IMR-90 (cell line): ENCODE data around the gene WWC1. TPM values are rescaled to one million over a fixed set of nuclear protein-coding genes. Genes with fewer than 3 reads are reported as not detected.

Source experiments
- ATAC-seq: fragments of 200-7000 bp; cut with Tn5 transposase; 2 replicates; pipeline ENCODE4 v1.9.1; 2020; ENCODE audit warnings: low read depth, mild to moderate bottlenecking, moderate library complexity
- BruUV-seq: library from RNA; stranded (reverse); fragments of 400-500 nt; replicated peaks from 2 replicates; lab custom pipeline; 2021; lab: Mats Ljungman, UMichigan
- CTCF ChIA-PET: fragments of 300-600 bp; formaldehyde crosslinking; extraction: SDS; loops from one replicate; lab custom pipeline; 2021; ENCODE audit warnings: antibody characterized with exemption; lab: Yijun Ruan, JAX
- POLR2A ChIA-PET: fragments of 300-600 bp; sonication (Branson Sonifier 250); formaldehyde crosslinking; loops from one replicate; lab custom pipeline; 2022; ENCODE audit warnings: antibody characterized with exemption; ENCODE audit not compliant: unreplicated experiment; lab: Charles Lee
- DNase-seq: peaks from one replicate; pipeline ENCODE4 v3.0.0; 2013
- H2AFZ ChIP-seq: replicated peaks from 2 replicates; pipeline ENCODE3; 2013; ENCODE audit warnings: low read length, mild to moderate bottlenecking; ENCODE audit not compliant: poor library complexity
- H2AK5ac ChIP-seq: 2 replicates; pipeline ENCODE4 v1.6.1; 2013; ENCODE audit warnings: low read depth, low read length, inconsistent platforms
- H2AK9ac ChIP-seq: replicated peaks from 2 replicates; pipeline ENCODE3; 2013; ENCODE audit warnings: mild to moderate bottlenecking, low read depth, low read length, moderate library complexity; ENCODE audit not compliant: poor library complexity
- H2BK120ac ChIP-seq: 2 replicates; pipeline ENCODE4 v1.6.1; 2013; ENCODE audit warnings: low read depth, low read length, inconsistent platforms
- H2BK15ac ChIP-seq: 3 replicates; pipeline ENCODE4 v1.6.1; 2013; ENCODE audit warnings: low read depth, low read length, inconsistent platforms
- H2BK20ac ChIP-seq: 2 replicates; pipeline ENCODE4 v1.6.1; 2013; ENCODE audit warnings: low read depth, mild to moderate bottlenecking, inconsistent platforms, low read length, moderate library complexity
- H2BK5ac ChIP-seq: 2 replicates; pipeline ENCODE4 v1.6.1; 2013; ENCODE audit warnings: mild to moderate bottlenecking, low read depth, low read length, inconsistent platforms; ENCODE audit not compliant: poor library complexity, severe bottlenecking
- H3K14ac ChIP-seq: replicated peaks from 2 replicates; pipeline ENCODE4 v1.6.1; 2013; ENCODE audit warnings: low read depth, low read length, inconsistent platforms
- H3K18ac ChIP-seq: 2 replicates; pipeline ENCODE4 v1.6.1; 2013; ENCODE audit warnings: low read depth, low read length, control low read depth
- H3K23ac ChIP-seq: 2 replicates; pipeline ENCODE4 v1.6.1; 2013; ENCODE audit warnings: low read depth, low read length, inconsistent platforms
- H3K27ac ChIP-seq: 2 replicates; pipeline ENCODE4 v1.5.1; 2013; ENCODE audit warnings: mild to moderate bottlenecking, control low read depth, low read length; ENCODE audit not compliant: insufficient read depth
- H3K27me3 ChIP-seq: 2 replicates; pipeline ENCODE4 v1.6.1; 2013; ENCODE audit warnings: low read length; ENCODE audit not compliant: control insufficient read depth, insufficient read depth
- H3K36me3 ChIP-seq: 2 replicates; pipeline ENCODE4 v1.6.1; 2013; ENCODE audit warnings: low read length, mixed read lengths; ENCODE audit not compliant: control insufficient read depth, insufficient read depth
- H3K4ac ChIP-seq: 2 replicates; pipeline ENCODE4 v1.6.1; 2013; ENCODE audit warnings: low read depth, low read length, inconsistent platforms
- H3K4me1 ChIP-seq: 2 replicates; pipeline ENCODE4 v1.6.1; 2013; ENCODE audit warnings: low read length, mixed read lengths; ENCODE audit not compliant: control insufficient read depth, insufficient read depth
- H3K4me2 ChIP-seq: 2 replicates; pipeline ENCODE4 v1.6.1; 2013; ENCODE audit warnings: low read depth, mild to moderate bottlenecking, control low read depth, low read length, moderate library complexity
- H3K4me3 ChIP-seq: 2 replicates; pipeline ENCODE4 v1.5.1; 2013; ENCODE audit warnings: low read depth, mild to moderate bottlenecking, control low read depth, low read length, moderate library complexity; ENCODE audit not compliant: insufficient read depth
- H3K56ac ChIP-seq: 2 replicates; pipeline ENCODE4 v1.6.1; 2013; ENCODE audit warnings: low read length, inconsistent platforms; ENCODE audit not compliant: insufficient read depth; ENCODE audit errors: extremely low read depth
- H3K79me1 ChIP-seq, 2 experiments: 2 replicates each; pipeline ENCODE4 v1.6.1; 2013; ENCODE audit warnings: low read length in 2 of 2, inconsistent platforms in 1 of 2, low read depth in 1 of 2
- H3K9ac ChIP-seq: 2 replicates; pipeline ENCODE4 v1.6.1; 2013; ENCODE audit warnings: low read depth, low read length, control low read depth
- H3K9me1 ChIP-seq: 2 replicates; pipeline ENCODE4 v1.6.1; 2013; ENCODE audit warnings: low read length, inconsistent platforms; ENCODE audit not compliant: insufficient read depth
- H3K9me3 ChIP-seq: 2 replicates; pipeline ENCODE4 v1.6.1; 2013; ENCODE audit warnings: low read length; ENCODE audit not compliant: control insufficient read depth, insufficient read depth
- H4K20me1 ChIP-seq: 2 replicates; pipeline ENCODE4 v1.6.1; 2013; ENCODE audit warnings: low read length, inconsistent platforms; ENCODE audit not compliant: insufficient read depth
- H4K5ac ChIP-seq: 2 replicates; pipeline ENCODE4 v1.6.1; 2013; ENCODE audit warnings: mild to moderate bottlenecking, low read depth, low read length, control low read depth
- H4K8ac ChIP-seq, 2 experiments: 2 replicates each; pipeline ENCODE4 v1.6.1; 2013; ENCODE audit warnings: low read depth in 2 of 2, low read length in 2 of 2, control low read depth in 1 of 2, inconsistent platforms in 1 of 2
- H4K91ac ChIP-seq: 2 replicates; pipeline ENCODE4 v1.6.1; 2013; ENCODE audit warnings: low read depth, low read length, inconsistent platforms; ENCODE audit not compliant: insufficient read depth
- FOS ChIP-seq: fragments of 150-350 bp; IDR thresholded peaks from 2 replicates; pipeline ENCODE4 v1.6.1; 2016; ENCODE audit warnings: low read depth, low read length
- MAFK ChIP-seq: IDR thresholded peaks from 2 replicates; pipeline ENCODE4 v1.6.1; 2012; ENCODE audit warnings: low read depth, low read length, improper control_type of control experiment
- NFE2L2 ChIP-seq: fragments of 150-350 bp; IDR thresholded peaks from 2 replicates; pipeline ENCODE4 v1.6.1; 2016; ENCODE audit warnings: low read depth, mild to moderate bottlenecking, low read length
- SMC3 ChIP-seq: fragments of 150-350 bp; IDR thresholded peaks from 2 replicates; pipeline ENCODE4 v1.6.1; 2016; ENCODE audit warnings: low read depth, mild to moderate bottlenecking, antibody characterized with exemption, low read length, moderate library complexity
- WGBS, 2 experiments: methylation state at CpG; one replicate each; pipeline versions ENCODE4 v1.1.5 to v1.1.7; 2013; ENCODE audit warnings: missing lambda C conversion rate in 2 of 2; ENCODE audit not compliant: insufficient read length in 1 of 2; ENCODE audit errors: extremely low coverage in 2 of 2; 5-methylcytosine and 5-hydroxymethylcytosine counted together
- dilution Hi-C: fragments of 300-500 bp; cut with HindIII; formaldehyde crosslinking; loops from one replicate; pipeline ENCODE4 v1.14.3; 2018; ENCODE audit warnings: low sequenced_read_pairs; ENCODE audit not compliant: unreplicated experiment
- in situ Hi-C: fragments of 300-500 bp; cut with MboI; formaldehyde crosslinking; loops from 3 replicates; pipeline ENCODE4 v1.14.3; 2019; ENCODE audit warnings: low sequenced_read_pairs, inconsistent platforms, mixed read lengths
- intact Hi-C: fragments of 100-400 bp; cut with micrococcal nuclease; formaldehyde crosslinking; loops from 2 replicates; pipeline ENCODE4 v1.10.0; 2022
- polyA plus RNA-seq, 3 experiments: library from polyadenylated mRNA; depleted of rRNA; stranded (reverse); fragments of >200 nt; gene quantifications; 2 replicates each; pipeline ENCODE4 v1.2.3, GENCODE V29; 2012; ENCODE audit warnings: low replicate concordance in 1 of 3
- total RNA-seq: library from RNA; depleted of rRNA; stranded (reverse); fragments of >200 nt; gene quantifications from 2 replicates; pipeline ENCODE4 v1.2.3, GENCODE V29; 2012
- TF ChIP-seq, protein P1 (sequence below): conservative IDR thresholded peaks from 2 replicates; pipeline ENCODE4 v1.5.1; 2012; ENCODE audit warnings: mild to moderate bottlenecking, low read depth, low read length, improper control_type of control experiment

Gene WWC1
- total and polyA plus RNA-seq, 2 of the 4 experiments (the other 2 are of a cell fraction), result 9.1 to 10.3 TPM

DNA sequence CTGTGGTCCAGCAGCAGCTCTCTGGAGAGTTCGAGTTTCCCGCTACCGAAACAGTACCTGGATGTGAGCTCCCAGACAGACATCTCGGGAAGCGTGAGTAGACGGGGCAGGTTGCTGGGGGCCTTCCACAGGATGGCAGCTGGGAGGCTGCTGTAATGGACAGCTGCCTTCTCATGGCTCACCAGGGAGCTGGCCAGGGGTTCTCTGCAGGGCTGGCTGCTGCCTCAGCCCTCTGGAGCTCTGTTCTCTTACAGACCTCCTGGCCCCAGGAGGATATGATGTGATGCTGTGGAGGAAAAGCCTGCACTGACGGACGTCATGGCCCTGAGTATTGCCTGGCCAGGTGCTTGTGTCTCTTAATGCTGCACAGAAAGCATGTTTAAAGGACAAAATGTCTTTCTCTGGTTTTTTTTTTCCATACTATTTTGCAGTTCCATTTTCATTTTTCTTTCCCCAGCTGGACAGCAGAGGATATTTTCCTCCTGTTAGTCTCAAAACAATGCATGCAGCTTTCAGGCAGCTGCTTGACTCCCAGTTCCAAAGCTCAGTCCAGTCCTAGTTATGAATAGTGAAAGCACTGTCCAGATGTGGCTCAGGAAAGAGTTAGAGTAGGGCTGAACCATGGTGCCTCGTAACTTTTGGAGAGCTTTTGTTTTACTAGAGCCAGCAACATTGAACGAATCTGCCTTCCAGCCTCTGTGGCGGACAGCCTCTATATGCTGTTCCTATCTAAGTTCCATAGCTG is 117.3 kb downstream of the WWC1 start:
- no peaks in the 10 kb centered on the region for H3K27me3 ChIP-seq
- no peak overlapping the region for H4K91ac ChIP-seq
- H3K4ac ChIP-seq, result peak overlapping the region; percentile 4; the same call in 1 of the 2 replicates
- intact Hi-C loops, result loop anchor here (5.0 kb wide), 1 partner anchor 116 kb away; the partner anchor contains the start of gene WWC1
- H3K23ac ChIP-seq, result peak overlapping the region; percentile 1; the same call in 1 of the 2 replicates
- H2BK20ac ChIP-seq, result peak overlapping the region; percentile 65; the same call in 1 of the 2 replicates
- H3K36me3 ChIP-seq, result peaks cover 5% of the 10 kb centered on the region
- no peak overlapping the region for H4K8ac ChIP-seq
- H4K20me1 ChIP-seq, result peaks cover 7% of the 10 kb centered on the region; the same call in 1 of the 2 replicates
- peak overlapping the region; percentile 54 for H2AFZ ChIP-seq
- no peak for TF ChIP-seq FOS
- no peak for TF ChIP-seq NFE2L2
- TF ChIP-seq MAFK, result no peak
- TF ChIP-seq, protein P1, sequence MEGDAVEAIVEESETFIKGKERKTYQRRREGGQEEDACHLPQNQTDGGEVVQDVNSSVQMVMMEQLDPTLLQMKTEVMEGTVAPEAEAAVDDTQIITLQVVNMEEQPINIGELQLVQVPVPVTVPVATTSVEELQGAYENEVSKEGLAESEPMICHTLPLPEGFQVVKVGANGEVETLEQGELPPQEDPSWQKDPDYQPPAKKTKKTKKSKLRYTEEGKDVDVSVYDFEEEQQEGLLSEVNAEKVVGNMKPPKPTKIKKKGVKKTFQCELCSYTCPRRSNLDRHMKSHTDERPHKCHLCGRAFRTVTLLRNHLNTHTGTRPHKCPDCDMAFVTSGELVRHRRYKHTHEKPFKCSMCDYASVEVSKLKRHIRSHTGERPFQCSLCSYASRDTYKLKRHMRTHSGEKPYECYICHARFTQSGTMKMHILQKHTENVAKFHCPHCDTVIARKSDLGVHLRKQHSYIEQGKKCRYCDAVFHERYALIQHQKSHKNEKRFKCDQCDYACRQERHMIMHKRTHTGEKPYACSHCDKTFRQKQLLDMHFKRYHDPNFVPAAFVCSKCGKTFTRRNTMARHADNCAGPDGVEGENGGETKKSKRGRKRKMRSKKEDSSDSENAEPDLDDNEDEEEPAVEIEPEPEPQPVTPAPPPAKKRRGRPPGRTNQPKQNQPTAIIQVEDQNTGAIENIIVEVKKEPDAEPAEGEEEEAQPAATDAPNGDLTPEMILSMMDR, result no peak
- no peak for TF ChIP-seq SMC3
- DNase-seq (peak; percentile 56), ATAC-seq (peak; percentile 25)
- H2BK5ac ChIP-seq, result no peak overlapping the region
- H3K4me1 ChIP-seq, result peaks cover 14% of the 10 kb centered on the region
- 79% methylated on average over 6 of the region's 11 CpGs; no CpG with 5 or more reads in 1 of the 2 experiments for WGBS, 2 experiments
- peak overlapping the region; percentile 1 for H2AK9ac ChIP-seq
- no peak overlapping the region for H3K14ac ChIP-seq
- in situ Hi-C loops, result no loop called here
- no peaks in the 10 kb centered on the region for H3K9me3 ChIP-seq
- no peak overlapping the region for H3K4me3 ChIP-seq
- H2BK120ac ChIP-seq, result peak overlapping the region; percentile 51; the same call in 1 of the 2 replicates
- dilution Hi-C loops, result no loop called here
- H2BK15ac ChIP-seq, result peak overlapping the region; percentile 57; the same call in 2 of the 3 replicates
- peaks cover 9% of the 10 kb centered on the region; the same call in 1 of the 2 replicates for H3K9me1 ChIP-seq
- H3K4me2 ChIP-seq, result no peak overlapping the region
- POLR2A ChIA-PET, result no interaction called here
- H4K5ac ChIP-seq, result no peak overlapping the region
- peak overlapping the region; percentile 67; the same call in 1 of the 2 replicates for H2AK5ac ChIP-seq
- H3K79me1 ChIP-seq, result no peaks in the 10 kb centered on the region
- H3K18ac ChIP-seq, result no peak overlapping the region
- H3K56ac ChIP-seq, result no peak overlapping the region
- no peak overlapping the region for H3K9ac ChIP-seq
- CTCF ChIA-PET, result interaction anchor here (0.7 to 1.8 kb wide), 4 partner anchors 8 to 50 kb away, joined by 3 to 5 read pairs (median 4); no protein-coding TSS in a partner anchor
- no peak overlapping the region for H3K27ac ChIP-seq
- BruUV-seq, result no TSS peak
